SK-N-SH (cell line): Measurements from ENCODE around the gene HDAC7.

Experiments
- SIN3A ChIP-seq: IDR thresholded peaks from 2 replicates; pipeline ENCODE4 v1.6.1; 2012; ENCODE audit warnings: low read depth, mild to moderate bottlenecking, low read length, moderate library complexity, borderline replicate concordance
- TEAD4 ChIP-seq: IDR thresholded peaks from 2 replicates; pipeline ENCODE4 v1.4.0; 2012; ENCODE audit warnings: mild to moderate bottlenecking, borderline replicate concordance; ENCODE audit not compliant: insufficient read depth

DNA sequence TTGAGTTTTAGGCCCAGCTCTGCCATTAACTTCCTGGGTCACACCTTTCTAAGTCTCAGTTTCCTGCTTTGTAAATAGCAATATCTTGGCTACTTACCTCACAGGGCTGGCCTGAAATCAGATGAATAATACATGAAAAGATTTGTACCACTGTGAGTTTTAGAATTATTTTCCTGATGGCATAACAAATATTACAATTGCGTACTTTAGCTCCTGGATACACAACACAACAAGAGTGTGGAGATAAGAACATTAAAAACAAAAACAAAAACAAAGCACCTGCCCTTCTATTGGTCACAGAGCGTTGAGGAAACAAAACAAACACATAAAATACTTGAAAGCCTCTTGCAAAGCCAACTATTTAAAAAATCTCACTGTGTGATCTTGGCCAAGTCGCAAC is 4.9 kb upstream of the HDAC7 start:
- TF ChIP-seq TEAD4 (no peak), SIN3A (no peak)
